ENCODE data around the gene DAPK1.

DNA sequence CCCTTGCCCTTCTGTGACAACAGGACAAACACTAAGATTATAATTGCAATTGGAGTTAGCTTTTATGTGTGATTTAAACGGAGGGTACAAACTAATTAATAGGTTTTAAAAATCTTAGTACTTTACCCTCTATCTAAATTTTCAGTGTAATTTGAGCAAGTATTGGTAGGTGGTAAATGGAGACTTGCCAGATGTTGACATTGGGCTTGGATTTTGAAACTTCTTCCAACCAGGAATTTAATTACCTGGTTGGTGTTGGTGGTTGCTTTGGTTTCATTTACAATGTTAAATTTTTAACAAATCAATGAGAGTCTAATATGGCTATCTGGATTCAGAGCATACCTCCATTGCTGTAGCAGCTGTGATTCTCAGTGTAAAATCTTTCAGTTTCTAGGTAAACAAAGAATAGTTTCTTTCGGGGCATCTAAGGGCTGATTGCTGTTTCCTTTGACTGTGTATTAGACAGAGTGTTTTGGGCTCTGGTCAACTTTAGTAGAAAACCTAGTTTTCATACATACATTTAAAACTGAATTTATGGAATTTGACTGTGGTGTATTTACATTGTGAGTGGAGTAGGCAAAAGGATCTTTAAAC lies 1.9 kb downstream of the DAPK1 start:
- TF ChIP-seq SIX5 (IDR thresholded peaks at IDR 0.05; ENCODE audit: low read depth, low read length, severe bottlenecking) (no peak), POLR2A (IDR thresholded peaks at IDR 0.05; ENCODE audit: low read depth, low read length) (no peak), EZH2 (IDR thresholded peaks at IDR 0.05; ENCODE audit: borderline replicate concordance, control insufficient read depth, low read depth, low read length) (no peak), GABPA (IDR thresholded peaks at IDR 0.05; ENCODE audit: low read depth) (no peak), NFIC (IDR thresholded peaks at IDR 0.05; ENCODE audit: low read depth, low read length) (no peak), NBN (IDR thresholded peaks at IDR 0.05) (no peak), RELA (IDR thresholded peaks at IDR 0.05; ENCODE audit: borderline replicate concordance, partially characterized antibody) (no peak), JUND (IDR thresholded peaks at IDR 0.05; ENCODE audit: low read depth, low read length) (no peak), TAF1 (IDR thresholded peaks at IDR 0.05; ENCODE audit: borderline replicate concordance, low read depth, low read length) (no peak)
- TF ChIP-seq, protein P1, sequence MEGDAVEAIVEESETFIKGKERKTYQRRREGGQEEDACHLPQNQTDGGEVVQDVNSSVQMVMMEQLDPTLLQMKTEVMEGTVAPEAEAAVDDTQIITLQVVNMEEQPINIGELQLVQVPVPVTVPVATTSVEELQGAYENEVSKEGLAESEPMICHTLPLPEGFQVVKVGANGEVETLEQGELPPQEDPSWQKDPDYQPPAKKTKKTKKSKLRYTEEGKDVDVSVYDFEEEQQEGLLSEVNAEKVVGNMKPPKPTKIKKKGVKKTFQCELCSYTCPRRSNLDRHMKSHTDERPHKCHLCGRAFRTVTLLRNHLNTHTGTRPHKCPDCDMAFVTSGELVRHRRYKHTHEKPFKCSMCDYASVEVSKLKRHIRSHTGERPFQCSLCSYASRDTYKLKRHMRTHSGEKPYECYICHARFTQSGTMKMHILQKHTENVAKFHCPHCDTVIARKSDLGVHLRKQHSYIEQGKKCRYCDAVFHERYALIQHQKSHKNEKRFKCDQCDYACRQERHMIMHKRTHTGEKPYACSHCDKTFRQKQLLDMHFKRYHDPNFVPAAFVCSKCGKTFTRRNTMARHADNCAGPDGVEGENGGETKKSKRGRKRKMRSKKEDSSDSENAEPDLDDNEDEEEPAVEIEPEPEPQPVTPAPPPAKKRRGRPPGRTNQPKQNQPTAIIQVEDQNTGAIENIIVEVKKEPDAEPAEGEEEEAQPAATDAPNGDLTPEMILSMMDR (IDR thresholded peaks at IDR 0.05 in 2 of 3, conservative IDR thresholded peaks at IDR 0.05 in 1 of 3; ENCODE audit: control insufficient read depth in 2 of 3, extremely low read depth in 1 of 3, insufficient read depth in 1 of 3, low read depth in 3 of 3, low read length in 3 of 3) = no peak
- TF ChIP-seq, protein P2, sequence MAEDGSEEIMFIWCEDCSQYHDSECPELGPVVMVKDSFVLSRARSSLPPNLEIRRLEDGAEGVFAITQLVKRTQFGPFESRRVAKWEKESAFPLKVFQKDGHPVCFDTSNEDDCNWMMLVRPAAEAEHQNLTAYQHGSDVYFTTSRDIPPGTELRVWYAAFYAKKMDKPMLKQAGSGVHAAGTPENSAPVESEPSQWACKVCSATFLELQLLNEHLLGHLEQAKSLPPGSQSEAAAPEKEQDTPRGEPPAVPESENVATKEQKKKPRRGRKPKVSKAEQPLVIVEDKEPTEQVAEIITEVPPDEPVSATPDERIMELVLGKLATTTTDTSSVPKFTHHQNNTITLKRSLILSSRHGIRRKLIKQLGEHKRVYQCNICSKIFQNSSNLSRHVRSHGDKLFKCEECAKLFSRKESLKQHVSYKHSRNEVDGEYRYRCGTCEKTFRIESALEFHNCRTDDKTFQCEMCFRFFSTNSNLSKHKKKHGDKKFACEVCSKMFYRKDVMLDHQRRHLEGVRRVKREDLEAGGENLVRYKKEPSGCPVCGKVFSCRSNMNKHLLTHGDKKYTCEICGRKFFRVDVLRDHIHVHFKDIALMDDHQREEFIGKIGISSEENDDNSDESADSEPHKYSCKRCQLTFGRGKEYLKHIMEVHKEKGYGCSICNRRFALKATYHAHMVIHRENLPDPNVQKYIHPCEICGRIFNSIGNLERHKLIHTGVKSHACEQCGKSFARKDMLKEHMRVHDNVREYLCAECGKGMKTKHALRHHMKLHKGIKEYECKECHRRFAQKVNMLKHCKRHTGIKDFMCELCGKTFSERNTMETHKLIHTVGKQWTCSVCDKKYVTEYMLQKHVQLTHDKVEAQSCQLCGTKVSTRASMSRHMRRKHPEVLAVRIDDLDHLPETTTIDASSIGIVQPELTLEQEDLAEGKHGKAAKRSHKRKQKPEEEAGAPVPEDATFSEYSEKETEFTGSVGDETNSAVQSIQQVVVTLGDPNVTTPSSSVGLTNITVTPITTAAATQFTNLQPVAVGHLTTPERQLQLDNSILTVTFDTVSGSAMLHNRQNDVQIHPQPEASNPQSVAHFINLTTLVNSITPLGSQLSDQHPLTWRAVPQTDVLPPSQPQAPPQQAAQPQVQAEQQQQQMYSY (CRISPR knock-in tag; IDR thresholded peaks at IDR 0.05) = no peak
